Hepatocyte (in vitro differentiated cells): ENCODE data around the gene FRMD4B. TPM values are rescaled to one million over a fixed set of nuclear protein-coding genes. Genes with fewer than 3 reads are reported as not detected.
A peak's percentile ranks its signal among the peaks of the same experiment; 100 is the strongest.

Experiments used
- DNase-seq: peaks from one replicate; pipeline ENCODE4 v3.0.0-alpha.2; 2016; ENCODE audit warnings: low spot score
- H2AFZ ChIP-seq: fragments of 200-600 bp; sonication (generic); 2 replicates; pipeline ENCODE4 v1.6.0; 2016; ENCODE audit warnings: antibody characterized with exemption, mild to moderate bottlenecking
- H3K27ac ChIP-seq: fragments of 200-600 bp; sonication (generic); 2 replicates; pipeline ENCODE4 v1.5.1; 2016; ENCODE audit warnings: mild to moderate bottlenecking
- H3K27me3 ChIP-seq: fragments of 200-600 bp; sonication (generic); 2 replicates; pipeline ENCODE4 v1.6.1; 2016
- H3K36me3 ChIP-seq: fragments of 200-600 bp; sonication (generic); replicated peaks from 2 replicates; pipeline ENCODE4 v1.5.1; 2016; ENCODE audit warnings: low read depth; ENCODE audit not compliant: insufficient read depth
- H3K4me1 ChIP-seq: fragments of 200-600 bp; sonication (generic); 2 replicates; pipeline ENCODE4 v1.5.1; 2016; ENCODE audit warnings: mild to moderate bottlenecking, moderate library complexity; ENCODE audit not compliant: insufficient read depth
- H3K4me2 ChIP-seq: fragments of 200-600 bp; sonication (generic); 2 replicates; pipeline ENCODE4 v1.6.0; 2016
- H3K4me3 ChIP-seq: fragments of 200-600 bp; sonication (generic); 2 replicates; pipeline ENCODE4 v1.5.1; 2016; ENCODE audit warnings: mild to moderate bottlenecking
- H3K79me2 ChIP-seq: fragments of 200-600 bp; sonication (generic); 2 replicates; pipeline ENCODE4 v1.6.0; 2017; ENCODE audit warnings: mild to moderate bottlenecking
- H3K9me2 ChIP-seq: fragments of 200-600 bp; sonication (generic); replicated peaks from 2 replicates; pipeline ENCODE4 v1.6.0; 2017; ENCODE audit warnings: mild to moderate bottlenecking; ENCODE audit not compliant: insufficient read depth
- H3K9me3 ChIP-seq: fragments of 200-600 bp; sonication (generic); 2 replicates; pipeline ENCODE4 v1.5.1; 2016; ENCODE audit warnings: low read depth, mild to moderate bottlenecking
- H4K20me1 ChIP-seq: fragments of 200-600 bp; sonication (generic); 2 replicates; pipeline ENCODE4 v1.6.0; 2016; ENCODE audit warnings: mild to moderate bottlenecking; ENCODE audit not compliant: insufficient read depth, poor library complexity, severe bottlenecking
- CTCF ChIP-seq: fragments of 200-600 bp; sonication (generic); IDR thresholded peaks from 2 replicates; pipeline ENCODE4 v1.5.1; 2016; ENCODE audit warnings: antibody characterized with exemption, mild to moderate bottlenecking; ENCODE audit not compliant: poor library complexity
- EZH2 ChIP-seq: fragments of 200-600 bp; sonication (generic); IDR thresholded peaks from 2 replicates; pipeline ENCODE4 v1.6.1; 2016; ENCODE audit warnings: antibody characterized with exemption, mild to moderate bottlenecking, borderline replicate concordance
- EZH2phosphoT487 ChIP-seq: fragments of 200-600 bp; sonication (generic); IDR thresholded peaks from one replicate; pipeline ENCODE4 v1.6.1; 2018; ENCODE audit warnings: antibody characterized with exemption, mild to moderate bottlenecking, low read depth, moderate library complexity; ENCODE audit not compliant: unreplicated experiment, severe bottlenecking
- WGBS: methylation state at CpG from one replicate; pipeline ENCODE4 v1.1.6; 2016; ENCODE audit warnings: low lambda C conversion rate; ENCODE audit errors: missing lambda C conversion rate; 5-methylcytosine and 5-hydroxymethylcytosine counted together
- polyA plus RNA-seq: library from polyadenylated mRNA; unstranded; fragments of >200 nt; fragmentation: Nextera tagmentation; extraction: Ambion mirVana; gene quantifications from 2 replicates; pipeline ENCODE4 v1.2.1, GENCODE V29; 2016
- total RNA-seq: library from RNA; depleted of rRNA; stranded (reverse); fragments of >200 nt; gene quantifications from 2 replicates; pipeline ENCODE4 v1.2.3, GENCODE V29; 2014

FRMD4B gene
- total and polyA plus RNA-seq, 2 experiments from 2014 or later = 10.8 to 28.1 TPM

GRCh38 chr3:69174445-69174844, 211.4 kb downstream of the FRMD4B start:
- H3K36me3 ChIP-seq = no peaks in the 10 kb centered on the region
- H2AFZ ChIP-seq = no peak overlapping the region
- TF ChIP-seq EZH2 = no peak
- TF ChIP-seq EZH2phosphoT487 = no peak
- no peak for TF ChIP-seq CTCF
- H3K27ac ChIP-seq = no peak overlapping the region
- H3K27me3 ChIP-seq = no peaks in the 10 kb centered on the region
- no peaks in the 10 kb centered on the region for H3K9me3 ChIP-seq
- H3K4me3 ChIP-seq = no peak overlapping the region
- WGBS = 91% methylated on average over 2 of the region's 2 CpGs
- no peak for DNase-seq
- H3K4me1 ChIP-seq = peaks cover 22% of the 10 kb centered on the region
- H3K79me2 ChIP-seq = peaks cover 5% of the 10 kb centered on the region
- H3K4me2 ChIP-seq = no peak overlapping the region
- H4K20me1 ChIP-seq = no peaks in the 10 kb centered on the region
- no peaks in the 10 kb centered on the region for H3K9me2 ChIP-seq

- no peak for TF ChIP-seq EZH2
- no peak for TF ChIP-seq CTCF
- TF ChIP-seq EZH2phosphoT487 = no peak
- Histone ChIP-seq H3K4me2 (no peak overlapping the region), H3K79me2 (peaks cover 5% of the 10 kb centered on the region), H3K9me3 (no peaks in the 10 kb centered on the region), H3K4me1 (peaks cover 13% of the 10 kb centered on the region), H3K9me2 (no peaks in the 10 kb centered on the region), H3K36me3 (no peaks in the 10 kb centered on the region), H3K27ac (peak overlapping the region; percentile 10), H3K4me3 (no peak overlapping the region), H4K20me1 (no peaks in the 10 kb centered on the region), H2AFZ (no peak overlapping the region), H3K27me3 (no peaks in the 10 kb centered on the region)
- DNase-seq = no peak
- WGBS = 36% methylated on average over 1 of the region's 1 CpG
Observed at GRCh38 chr3:69172058-69172457, 213.8 kb downstream of the FRMD4B start.

- no peak for DNase-seq
- no peaks in the 10 kb centered on the region for H3K27me3 ChIP-seq
- no peak overlapping the region for H3K4me3 ChIP-seq
- no peak overlapping the region for H2AFZ ChIP-seq
- peaks cover 3% of the 10 kb centered on the region for H3K4me1 ChIP-seq
- TF ChIP-seq CTCF (no peak), EZH2 (no peak), EZH2phosphoT487 (no peak)
- no peak overlapping the region for H3K4me2 ChIP-seq
- no peaks in the 10 kb centered on the region for H4K20me1 ChIP-seq
- H3K27ac ChIP-seq = no peak overlapping the region
- 92% methylated on average over 1 of the region's 1 CpG for WGBS
- H3K9me3 ChIP-seq = no peaks in the 10 kb centered on the region
- H3K9me2 ChIP-seq = no peaks in the 10 kb centered on the region
- H3K36me3 ChIP-seq = no peaks in the 10 kb centered on the region
- H3K79me2 ChIP-seq = no peaks in the 10 kb centered on the region
Observed at GRCh38 chr3:69166446-69166845, 219.4 kb downstream of the FRMD4B start.

GRCh38 chr3:69165744-69166143, 220.1 kb downstream of the FRMD4B start:
- Histone ChIP-seq H3K27ac (no peak overlapping the region), H3K36me3 (no peaks in the 10 kb centered on the region), H3K4me2 (no peak overlapping the region), H3K9me2 (no peaks in the 10 kb centered on the region), H4K20me1 (no peaks in the 10 kb centered on the region), H2AFZ (no peak overlapping the region), H3K79me2 (no peaks in the 10 kb centered on the region), H3K9me3 (no peaks in the 10 kb centered on the region), H3K4me3 (no peak overlapping the region), H3K4me1 (no peaks in the 10 kb centered on the region), H3K27me3 (no peaks in the 10 kb centered on the region)
- TF ChIP-seq EZH2phosphoT487 (no peak), CTCF (no peak), EZH2 (no peak)
- WGBS = 93% methylated on average over 4 of the region's 4 CpGs
- no peak for DNase-seq
